Thyroid gland (tissue), 4 donors: ENCODE measurements around the gene MAGI2.

Experiments
- POLR2A ChIP-seq, 2 donors: fragments of 450-650 bp; IDR thresholded peaks; one replicate each; pipeline ENCODE4 v1.6.1; 2017; ENCODE audit warnings: antibody characterized with exemption in 2 of 2, mild to moderate bottlenecking in 2 of 2, moderate library complexity in 1 of 2
- TF ChIP-seq, protein P1 (sequence below), 6 experiments: fragments of 200-600 bp in 3 of 6; fragments of 450-650 bp in 3 of 6; sonication (generic) in 3 of 6; IDR thresholded peaks; one replicate each; pipeline ENCODE4 v1.5.1; 2016 to 2019; ENCODE audit warnings: antibody characterized with exemption in 6 of 6, mild to moderate bottlenecking in 2 of 6, inconsistent platforms in 1 of 6, moderate library complexity in 1 of 6

DNA sequence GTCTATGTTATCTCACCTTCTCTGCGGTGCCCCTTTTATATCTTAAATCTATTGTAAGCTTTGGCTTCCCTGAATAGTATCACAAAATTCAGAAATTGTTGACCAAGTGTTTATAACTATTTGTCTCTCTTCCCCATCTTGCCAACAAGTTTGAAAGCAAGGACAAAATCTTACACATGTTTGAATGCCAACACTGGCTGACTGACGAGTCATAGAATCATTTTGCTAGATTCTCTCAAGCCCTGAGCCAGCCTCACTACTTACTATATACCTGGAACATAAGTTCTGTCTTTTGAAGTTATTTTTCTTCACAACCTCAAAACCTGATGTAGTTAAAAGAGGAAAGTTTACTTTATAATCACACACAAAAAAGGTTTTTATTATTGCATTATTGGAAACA lies 954.2 kb downstream of the MAGI2 start:
- no peak for TF ChIP-seq POLR2A (IDR thresholded peaks at IDR 0.05)
- TF ChIP-seq, protein P1, sequence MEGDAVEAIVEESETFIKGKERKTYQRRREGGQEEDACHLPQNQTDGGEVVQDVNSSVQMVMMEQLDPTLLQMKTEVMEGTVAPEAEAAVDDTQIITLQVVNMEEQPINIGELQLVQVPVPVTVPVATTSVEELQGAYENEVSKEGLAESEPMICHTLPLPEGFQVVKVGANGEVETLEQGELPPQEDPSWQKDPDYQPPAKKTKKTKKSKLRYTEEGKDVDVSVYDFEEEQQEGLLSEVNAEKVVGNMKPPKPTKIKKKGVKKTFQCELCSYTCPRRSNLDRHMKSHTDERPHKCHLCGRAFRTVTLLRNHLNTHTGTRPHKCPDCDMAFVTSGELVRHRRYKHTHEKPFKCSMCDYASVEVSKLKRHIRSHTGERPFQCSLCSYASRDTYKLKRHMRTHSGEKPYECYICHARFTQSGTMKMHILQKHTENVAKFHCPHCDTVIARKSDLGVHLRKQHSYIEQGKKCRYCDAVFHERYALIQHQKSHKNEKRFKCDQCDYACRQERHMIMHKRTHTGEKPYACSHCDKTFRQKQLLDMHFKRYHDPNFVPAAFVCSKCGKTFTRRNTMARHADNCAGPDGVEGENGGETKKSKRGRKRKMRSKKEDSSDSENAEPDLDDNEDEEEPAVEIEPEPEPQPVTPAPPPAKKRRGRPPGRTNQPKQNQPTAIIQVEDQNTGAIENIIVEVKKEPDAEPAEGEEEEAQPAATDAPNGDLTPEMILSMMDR (IDR thresholded peaks at IDR 0.05), result no peak
